GM13977 (cell line): ENCODE results near the gene TCAF1.
"Not testable (repeated sequence)": the region's sequence is repeated elsewhere in the genome, so short reads cannot be mapped to it uniquely, and the experiment has no call there.

Experiments used
- DNase-seq: peaks from one replicate; pipeline ENCODE4 v3.0.0; 2012; ENCODE audit warnings: low spot score
- CTCF ChIP-seq: IDR thresholded peaks from 2 replicates; pipeline ENCODE4 v1.5.1; 2012; ENCODE audit warnings: mild to moderate bottlenecking, control low read depth; ENCODE audit not compliant: insufficient read depth; ENCODE audit errors: extremely low read depth, missing control alignments
- in situ Hi-C: fragments of 300-500 bp; cut with MboI; formaldehyde crosslinking; loops from one replicate; pipeline ENCODE4 v1.12.0; 2022; ENCODE audit warnings: low sequenced_read_pairs, low pct_unique_long_range_greater_than_20kb, mixed read lengths, inconsistent platforms; ENCODE audit not compliant: unreplicated experiment

The TCAF1 gene

DNA sequence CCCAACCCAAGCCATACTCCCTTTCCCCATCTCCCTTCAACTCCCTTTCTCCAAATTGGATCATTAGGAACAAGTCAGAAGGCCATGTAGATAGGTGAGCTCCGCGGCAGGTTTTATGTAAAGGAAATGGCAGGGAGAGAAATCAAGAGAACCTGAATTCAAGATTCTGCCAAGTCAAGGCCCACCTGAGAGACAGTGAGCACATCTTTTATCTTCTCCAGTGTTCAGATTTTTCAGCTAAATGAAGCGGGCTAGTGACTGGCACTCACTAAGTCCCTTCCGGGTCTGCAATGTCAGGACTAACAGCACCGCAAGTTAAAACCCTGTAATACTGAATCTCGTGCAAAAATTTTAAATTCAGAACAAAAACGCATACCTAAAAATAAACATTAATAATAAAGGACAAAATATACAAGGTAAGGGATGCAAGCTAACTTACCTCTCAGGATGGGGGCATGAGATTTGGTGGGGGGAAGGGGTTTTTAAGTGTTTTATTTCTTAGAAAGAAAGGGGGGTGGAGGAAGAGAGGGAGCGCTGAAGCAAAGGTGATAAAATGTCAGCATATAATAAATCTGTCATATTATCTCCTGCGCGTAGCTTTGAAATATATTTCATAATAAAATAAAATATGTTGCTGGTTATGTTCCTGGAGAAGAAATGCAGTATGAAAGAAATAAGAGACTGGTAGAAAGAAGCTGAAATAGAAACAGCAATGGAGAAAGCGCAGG, 17.6 kb downstream of the TCAF1 start:
- no peak for DNase-seq
- in situ Hi-C loops: no loop called here

DNA sequence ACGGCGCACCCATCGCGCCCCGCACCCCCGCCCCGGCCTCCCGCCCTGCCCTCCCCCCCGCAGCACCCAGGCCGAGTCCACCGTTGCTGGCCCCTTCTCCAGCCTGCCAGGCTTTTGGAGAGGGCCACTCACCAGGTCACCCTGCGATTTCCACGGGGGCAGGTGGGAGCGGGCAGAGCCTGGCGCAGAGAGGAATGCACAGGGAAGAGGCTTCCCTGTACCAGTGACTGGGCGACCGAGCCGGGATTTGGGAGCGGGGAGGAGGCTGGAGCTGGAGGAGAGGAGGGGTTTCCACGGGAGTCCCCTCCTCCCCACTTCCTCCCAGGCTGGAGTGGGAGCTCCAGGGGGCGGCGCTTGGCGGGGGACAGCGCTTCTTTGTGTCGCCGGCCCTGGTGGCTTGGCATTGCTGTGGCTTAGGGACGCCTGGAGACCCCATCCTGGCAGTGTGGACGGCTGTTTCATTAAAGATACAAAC, 19.3 kb downstream of the TCAF1 start:
- TF ChIP-seq CTCF: no peak
- in situ Hi-C loops: no loop called here
- peak; percentile 38 for DNase-seq

More for the DNA sequence above, 17.6 kb downstream of the TCAF1 start:
- TF ChIP-seq CTCF: no peak

DNA sequence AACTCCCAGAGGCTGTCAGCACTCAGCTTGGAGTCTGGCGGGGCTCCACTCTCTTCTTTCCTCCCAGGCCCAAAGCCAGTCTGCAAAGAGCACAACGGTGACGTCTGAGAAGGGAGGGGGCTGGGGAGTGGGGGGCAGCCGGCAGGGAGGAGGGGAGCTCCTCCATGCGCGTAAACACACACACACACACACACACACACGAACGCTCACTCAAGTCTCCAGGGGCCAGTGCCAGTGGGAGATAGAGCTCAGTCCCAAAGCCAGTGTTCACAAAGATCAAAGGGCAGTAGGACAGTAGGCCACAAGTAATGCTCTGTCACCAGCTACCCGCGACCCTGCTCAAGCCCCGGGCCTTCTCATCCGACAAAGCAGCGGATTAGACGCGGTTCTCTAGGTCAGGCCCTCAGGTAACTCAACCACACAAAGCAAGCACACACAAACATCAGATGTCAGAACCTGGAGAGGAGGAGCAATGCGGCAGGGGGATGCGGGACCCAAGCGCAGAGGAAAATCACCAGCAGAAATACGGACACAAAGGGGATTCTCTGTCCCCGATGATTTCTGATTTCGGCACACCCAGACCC, 19.9 kb downstream of the TCAF1 start:
- peak; percentile 25 for DNase-seq
- in situ Hi-C loops: no loop called here
- no peak for TF ChIP-seq CTCF

DNA sequence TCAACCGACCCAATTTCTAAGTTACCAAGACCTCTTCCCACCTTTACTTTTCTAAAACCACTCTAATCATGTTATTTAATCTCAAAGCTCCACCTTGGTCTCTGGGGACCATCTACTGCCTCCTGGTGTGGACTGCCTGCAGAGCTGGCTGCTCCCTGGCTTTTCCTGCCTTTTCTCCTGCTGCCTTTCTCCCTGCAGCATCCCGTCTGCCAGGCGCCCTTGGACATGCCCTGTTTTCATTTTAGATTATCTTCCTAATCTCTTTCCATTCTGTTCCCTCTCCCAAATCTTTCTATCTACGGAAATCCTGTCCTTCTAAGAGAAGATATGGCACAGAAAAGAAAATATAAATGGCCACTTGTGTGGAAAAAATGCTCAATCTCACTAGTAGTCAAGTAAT, 23.1 kb downstream of the TCAF1 start:
- no peak for DNase-seq
- in situ Hi-C loops: no loop called here

DNA sequence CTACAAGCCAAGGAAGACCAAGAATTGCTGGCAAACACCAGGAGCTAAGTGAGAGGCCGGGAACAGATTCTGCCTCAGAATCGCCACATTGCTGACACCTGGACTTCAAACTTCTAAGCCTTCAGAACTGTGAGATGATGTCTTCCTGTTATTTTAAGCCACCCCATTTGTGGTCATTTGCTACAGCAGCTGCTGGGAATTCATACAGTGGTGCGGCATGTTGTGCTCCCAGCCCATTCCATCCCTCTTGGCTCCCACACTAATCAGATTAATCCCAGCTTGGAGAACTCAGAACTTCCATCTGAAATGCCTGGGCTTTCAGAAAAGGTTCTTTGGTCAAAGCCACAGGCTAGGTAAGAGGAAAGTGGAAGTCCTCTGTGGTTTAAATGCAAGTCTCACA, 24.9 kb downstream of the TCAF1 start:
- DNase-seq: no peak
- no peak for TF ChIP-seq CTCF
- in situ Hi-C loops: no loop called here

More for the DNA sequence above, 23.1 kb downstream of the TCAF1 start:
- no peak for TF ChIP-seq CTCF

DNA sequence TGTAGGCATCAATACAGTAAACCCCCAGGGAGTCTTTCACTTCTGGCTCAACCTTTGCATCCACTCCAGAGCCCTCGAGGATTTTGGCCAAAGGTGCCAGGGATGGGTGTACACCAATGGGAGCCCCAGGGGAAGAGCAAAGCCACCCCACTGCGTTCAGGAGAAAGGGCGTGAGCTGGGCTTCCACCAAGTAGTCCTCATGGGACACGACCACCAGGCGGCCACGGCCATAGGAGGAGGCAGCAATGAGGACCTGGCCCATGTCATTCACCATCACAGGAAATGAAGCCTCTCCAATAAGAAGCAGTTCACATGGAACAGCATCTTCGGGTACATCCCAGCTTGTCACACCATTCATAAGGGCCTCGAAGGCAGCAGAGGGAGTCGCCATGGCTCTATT, 25.8 kb downstream of the TCAF1 start:
- DNase-seq: no peak
- no peak for TF ChIP-seq CTCF
- in situ Hi-C loops: no loop called here

- in situ Hi-C loops, DNase-seq: not testable (repeated sequence)
Measured at GRCh38 chr7:143873242-143873641, 28.7 kb downstream of the TCAF1 start.

- in situ Hi-C loops, DNase-seq: not testable (repeated sequence)
Measured at GRCh38 chr7:143871534-143871933, 30.4 kb downstream of the TCAF1 start.

DNA sequence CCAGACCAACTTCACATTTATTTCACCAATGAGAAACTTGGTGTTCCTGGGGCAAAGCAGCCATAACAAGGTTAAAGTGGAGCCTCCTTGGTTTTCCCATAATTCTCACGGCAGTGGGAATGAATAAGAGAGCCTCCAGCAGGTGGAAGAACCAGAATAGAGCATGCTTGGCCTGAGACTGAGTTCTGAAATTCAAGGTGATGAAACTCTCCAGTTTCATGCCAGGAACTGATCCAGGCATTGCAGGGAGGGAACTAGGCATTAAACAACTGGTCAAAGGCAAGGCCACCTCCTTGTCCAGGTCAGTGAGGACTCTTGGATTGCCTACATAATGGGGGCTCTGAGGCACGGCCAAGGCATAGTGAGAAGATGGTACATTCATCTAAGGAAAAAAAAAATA, 44.0 kb downstream of the TCAF1 start:
- DNase-seq, in situ Hi-C loops: not testable (repeated sequence)

DNA sequence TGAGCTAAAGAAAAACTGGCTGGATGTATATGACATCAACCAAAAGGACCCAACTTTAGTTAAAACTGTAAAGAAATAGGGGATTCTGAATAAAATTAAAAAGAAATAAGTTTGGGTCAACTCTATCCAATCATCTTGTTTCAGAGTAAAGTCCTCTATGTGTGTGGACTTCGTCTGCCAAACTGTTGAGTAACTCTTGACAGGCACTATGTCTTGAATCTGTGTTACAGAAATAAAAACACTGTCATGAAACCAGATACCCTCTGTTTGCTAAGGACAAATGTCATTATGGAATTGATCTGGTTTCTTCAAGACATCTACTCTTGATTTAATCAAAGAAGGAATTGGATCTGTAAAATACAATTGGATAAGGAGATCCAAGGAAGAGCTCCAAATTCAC, 46.5 kb downstream of the TCAF1 start:
- in situ Hi-C loops, DNase-seq: not testable (repeated sequence)
